HEK293T (cell line): ENCODE data around the gene PTCH2.

ENCODE experiments used
- LEF1 ChIP-seq: fragments of 450-650 bp; IDR thresholded peaks from 2 replicates; pipeline ENCODE4 v1.6.1; 2017; ENCODE audit warnings: mild to moderate bottlenecking, borderline replicate concordance
- SP1 ChIP-seq: fragments of 450-650 bp; IDR thresholded peaks from 2 replicates; pipeline ENCODE4 v1.6.1; 2017
- SUZ12 ChIP-seq: fragments of 450-650 bp; IDR thresholded peaks from 2 replicates; pipeline ENCODE4 v1.6.1; 2016; ENCODE audit warnings: mild to moderate bottlenecking

DNA sequence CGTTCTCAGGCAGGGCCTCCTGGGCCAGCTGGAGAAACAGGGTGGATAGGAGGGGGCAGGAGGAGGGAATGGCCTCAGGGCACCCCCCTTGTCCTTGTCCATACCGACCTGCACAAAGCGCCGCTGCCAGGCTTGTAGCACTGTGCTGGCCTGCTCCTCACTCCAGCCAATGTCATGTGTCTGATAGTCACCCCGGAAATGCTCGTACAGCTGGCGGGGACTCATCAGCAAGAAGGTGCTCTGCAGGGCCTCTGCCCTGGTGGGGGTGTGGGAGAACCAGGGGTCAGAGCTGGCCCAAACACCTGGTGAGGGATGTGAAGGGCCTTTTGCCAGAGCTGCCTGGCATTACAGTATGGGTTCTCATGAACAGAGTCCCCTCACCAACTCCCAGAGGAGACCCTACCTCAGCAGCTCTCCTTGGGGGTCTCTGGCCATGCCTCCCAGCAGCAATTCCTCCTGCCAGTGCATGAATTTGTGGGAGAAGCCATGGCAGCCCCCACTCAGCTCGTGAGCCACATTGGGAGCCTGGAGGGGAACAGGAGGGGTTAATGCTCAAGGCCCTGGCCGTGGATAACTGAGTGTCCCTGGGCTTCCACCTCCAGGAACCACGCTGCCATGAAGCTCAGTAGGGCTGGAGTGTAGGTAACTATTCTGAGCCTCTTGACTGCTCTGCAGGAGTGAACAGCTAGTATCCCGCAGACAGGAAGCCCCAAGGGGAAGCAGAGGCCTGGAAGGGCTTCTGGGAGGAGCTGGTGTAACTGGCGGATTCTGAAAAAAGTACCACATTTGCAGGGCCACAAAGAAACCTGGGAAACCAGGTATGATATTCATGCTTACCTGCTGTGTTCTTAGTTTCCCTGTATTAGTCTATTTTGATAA is 13.3 kb downstream of the PTCH2 start:
- no peak for TF ChIP-seq LEF1
- TF ChIP-seq SP1, result no peak
- no peak for TF ChIP-seq SUZ12
